ENCODE data around the gene POLA2.

- TF ChIP-seq CTCF (optimal IDR thresholded peaks at IDR 0.05 in 1 of 3, IDR thresholded peaks at IDR 0.05 in 1 of 3, conservative IDR thresholded peaks at IDR 0.05 in 1 of 3; ENCODE audit: extremely low read depth in 1 of 3, insufficient read depth in 2 of 3, low read length in 3 of 3) (no peak), EZH2 (IDR thresholded peaks at IDR 0.05; ENCODE audit: low read length) (no peak)
These were observed 41.8 kb downstream of the POLA2 start for GRCh38 chr11:65303555-65303954.

Measured in keratinocyte (primary cell).